Hepatocyte (in vitro differentiated cells): ENCODE data around the gene MRNIP. TPM values are rescaled to one million over a fixed set of nuclear protein-coding genes. Genes with fewer than 3 reads are reported as not detected.

ENCODE experiments used
- DNase-seq: peaks from one replicate; pipeline ENCODE4 v3.0.0-alpha.2; 2016; ENCODE audit warnings: low spot score
- H2AFZ ChIP-seq: fragments of 200-600 bp; sonication (generic); 2 replicates; pipeline ENCODE4 v1.6.0; 2016; ENCODE audit warnings: antibody characterized with exemption, mild to moderate bottlenecking
- H3K27ac ChIP-seq: fragments of 200-600 bp; sonication (generic); 2 replicates; pipeline ENCODE4 v1.5.1; 2016; ENCODE audit warnings: mild to moderate bottlenecking
- H3K27me3 ChIP-seq: fragments of 200-600 bp; sonication (generic); 2 replicates; pipeline ENCODE4 v1.6.1; 2016
- H3K36me3 ChIP-seq: fragments of 200-600 bp; sonication (generic); replicated peaks from 2 replicates; pipeline ENCODE4 v1.5.1; 2016; ENCODE audit warnings: low read depth; ENCODE audit not compliant: insufficient read depth
- H3K4me1 ChIP-seq: fragments of 200-600 bp; sonication (generic); 2 replicates; pipeline ENCODE4 v1.5.1; 2016; ENCODE audit warnings: mild to moderate bottlenecking, moderate library complexity; ENCODE audit not compliant: insufficient read depth
- H3K4me2 ChIP-seq: fragments of 200-600 bp; sonication (generic); 2 replicates; pipeline ENCODE4 v1.6.0; 2016
- H3K4me3 ChIP-seq: fragments of 200-600 bp; sonication (generic); 2 replicates; pipeline ENCODE4 v1.5.1; 2016; ENCODE audit warnings: mild to moderate bottlenecking
- H3K79me2 ChIP-seq: fragments of 200-600 bp; sonication (generic); 2 replicates; pipeline ENCODE4 v1.6.0; 2017; ENCODE audit warnings: mild to moderate bottlenecking
- H3K9me2 ChIP-seq: fragments of 200-600 bp; sonication (generic); replicated peaks from 2 replicates; pipeline ENCODE4 v1.6.0; 2017; ENCODE audit warnings: mild to moderate bottlenecking; ENCODE audit not compliant: insufficient read depth
- H3K9me3 ChIP-seq: fragments of 200-600 bp; sonication (generic); 2 replicates; pipeline ENCODE4 v1.5.1; 2016; ENCODE audit warnings: low read depth, mild to moderate bottlenecking
- H4K20me1 ChIP-seq: fragments of 200-600 bp; sonication (generic); 2 replicates; pipeline ENCODE4 v1.6.0; 2016; ENCODE audit warnings: mild to moderate bottlenecking; ENCODE audit not compliant: insufficient read depth, poor library complexity, severe bottlenecking
- EZH2 ChIP-seq: fragments of 200-600 bp; sonication (generic); IDR thresholded peaks from 2 replicates; pipeline ENCODE4 v1.6.1; 2016; ENCODE audit warnings: antibody characterized with exemption, mild to moderate bottlenecking, borderline replicate concordance
- EZH2phosphoT487 ChIP-seq: fragments of 200-600 bp; sonication (generic); IDR thresholded peaks from one replicate; pipeline ENCODE4 v1.6.1; 2018; ENCODE audit warnings: antibody characterized with exemption, mild to moderate bottlenecking, low read depth, moderate library complexity; ENCODE audit not compliant: unreplicated experiment, severe bottlenecking
- WGBS: methylation state at CpG from one replicate; pipeline ENCODE4 v1.1.6; 2016; ENCODE audit warnings: low lambda C conversion rate; ENCODE audit errors: missing lambda C conversion rate; 5-methylcytosine and 5-hydroxymethylcytosine counted together
- polyA plus RNA-seq: library from polyadenylated mRNA; unstranded; fragments of >200 nt; fragmentation: Nextera tagmentation; extraction: Ambion mirVana; gene quantifications from 2 replicates; pipeline ENCODE4 v1.2.1, GENCODE V29; 2016
- total RNA-seq: library from RNA; depleted of rRNA; stranded (reverse); fragments of >200 nt; gene quantifications from 2 replicates; pipeline ENCODE4 v1.2.3, GENCODE V29; 2014
- TF ChIP-seq, protein P1 (sequence below): fragments of 200-600 bp; sonication (generic); IDR thresholded peaks from 2 replicates; pipeline ENCODE4 v1.5.1; 2016; ENCODE audit warnings: antibody characterized with exemption, mild to moderate bottlenecking; ENCODE audit not compliant: poor library complexity

Gene MRNIP
- total and polyA plus RNA-seq, 2 experiments from 2014 or later: 21.2 to 28.5 TPM

DNA sequence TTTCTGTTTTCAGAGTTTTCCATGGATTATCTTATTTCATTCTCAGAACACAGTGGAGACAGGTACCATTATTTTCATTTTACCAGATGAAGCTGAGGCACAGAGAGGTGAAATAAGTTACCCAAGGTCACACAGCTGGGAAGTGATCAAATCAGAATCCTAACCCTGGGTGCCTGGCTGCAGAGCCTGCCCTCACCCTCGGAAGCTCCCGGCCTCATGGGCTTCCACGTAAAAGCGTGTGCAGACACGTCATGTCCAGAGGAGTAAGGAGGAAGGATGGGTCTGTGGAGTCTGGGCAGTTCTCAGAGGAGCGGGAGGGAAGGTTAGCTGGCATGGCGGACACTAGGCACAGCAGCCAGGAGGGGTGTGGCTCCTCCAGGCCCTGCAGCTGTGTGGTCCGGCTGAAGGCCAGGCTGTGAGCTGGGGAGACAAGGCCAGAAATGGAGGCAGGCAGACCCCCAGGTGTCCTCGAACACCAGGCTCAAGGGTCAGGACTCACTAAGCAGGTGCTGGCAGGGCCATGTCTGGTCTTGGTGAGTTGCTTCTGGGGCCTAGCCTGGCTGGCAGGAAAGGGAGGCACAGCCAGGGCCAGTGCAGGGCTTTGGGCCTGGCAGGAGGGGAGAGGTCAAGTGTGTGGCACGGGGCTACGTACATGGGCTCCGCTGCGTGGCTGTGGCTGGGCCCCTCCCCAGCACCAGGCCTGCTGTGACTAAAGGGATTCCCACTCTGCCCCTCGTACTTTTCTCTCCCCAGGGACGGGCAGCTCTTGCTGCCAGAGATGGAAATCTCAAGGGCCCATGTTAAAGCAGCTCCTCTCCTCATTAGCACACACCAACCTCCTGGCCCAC lies 43.5 kb upstream of the MRNIP start:
- no peak overlapping the region for H2AFZ ChIP-seq
- H4K20me1 ChIP-seq: no peaks in the 10 kb centered on the region
- no peaks in the 10 kb centered on the region for H3K36me3 ChIP-seq
- peaks cover 10% of the 10 kb centered on the region for H3K4me1 ChIP-seq
- 94% methylated on average over 15 of the region's 15 CpGs for WGBS
- no peak for TF ChIP-seq EZH2
- TF ChIP-seq, protein P1, sequence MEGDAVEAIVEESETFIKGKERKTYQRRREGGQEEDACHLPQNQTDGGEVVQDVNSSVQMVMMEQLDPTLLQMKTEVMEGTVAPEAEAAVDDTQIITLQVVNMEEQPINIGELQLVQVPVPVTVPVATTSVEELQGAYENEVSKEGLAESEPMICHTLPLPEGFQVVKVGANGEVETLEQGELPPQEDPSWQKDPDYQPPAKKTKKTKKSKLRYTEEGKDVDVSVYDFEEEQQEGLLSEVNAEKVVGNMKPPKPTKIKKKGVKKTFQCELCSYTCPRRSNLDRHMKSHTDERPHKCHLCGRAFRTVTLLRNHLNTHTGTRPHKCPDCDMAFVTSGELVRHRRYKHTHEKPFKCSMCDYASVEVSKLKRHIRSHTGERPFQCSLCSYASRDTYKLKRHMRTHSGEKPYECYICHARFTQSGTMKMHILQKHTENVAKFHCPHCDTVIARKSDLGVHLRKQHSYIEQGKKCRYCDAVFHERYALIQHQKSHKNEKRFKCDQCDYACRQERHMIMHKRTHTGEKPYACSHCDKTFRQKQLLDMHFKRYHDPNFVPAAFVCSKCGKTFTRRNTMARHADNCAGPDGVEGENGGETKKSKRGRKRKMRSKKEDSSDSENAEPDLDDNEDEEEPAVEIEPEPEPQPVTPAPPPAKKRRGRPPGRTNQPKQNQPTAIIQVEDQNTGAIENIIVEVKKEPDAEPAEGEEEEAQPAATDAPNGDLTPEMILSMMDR: no peak
- TF ChIP-seq EZH2phosphoT487: no peak
- no peak overlapping the region for H3K27ac ChIP-seq
- no peaks in the 10 kb centered on the region for H3K9me2 ChIP-seq
- no peaks in the 10 kb centered on the region for H3K9me3 ChIP-seq
- no peak overlapping the region for H3K4me2 ChIP-seq
- H3K79me2 ChIP-seq: peaks cover 26% of the 10 kb centered on the region
- no peak overlapping the region for H3K4me3 ChIP-seq
- DNase-seq: no peak
- H3K27me3 ChIP-seq: no peaks in the 10 kb centered on the region

DNA sequence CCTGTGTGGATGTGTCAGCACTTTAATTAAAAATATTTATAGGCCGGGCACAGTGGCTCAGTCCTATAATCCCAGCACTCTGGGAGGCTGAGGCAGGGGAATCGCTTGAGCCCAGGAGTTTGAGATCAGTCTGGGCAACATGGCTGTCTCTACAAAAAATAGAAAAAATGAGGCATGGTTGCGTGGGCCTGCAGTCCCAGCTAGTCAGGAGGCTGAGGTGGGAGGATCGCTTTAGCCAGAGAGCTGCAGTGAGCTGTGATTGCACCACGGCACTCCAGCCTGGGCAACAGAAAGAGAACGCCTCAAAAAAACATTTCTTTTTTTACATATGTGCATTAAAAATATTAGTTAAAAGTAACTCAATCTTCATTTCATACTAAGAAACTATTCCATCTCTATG lies 42.8 kb upstream of the MRNIP start:
- 90% methylated on average over 6 of the region's 6 CpGs for WGBS
- Histone ChIP-seq H2AFZ (no peak overlapping the region), H3K79me2 (peaks cover 20% of the 10 kb centered on the region), H3K9me2 (no peaks in the 10 kb centered on the region), H3K27me3 (no peaks in the 10 kb centered on the region), H3K9me3 (no peaks in the 10 kb centered on the region), H3K4me1 (peaks cover 4% of the 10 kb centered on the region), H4K20me1 (no peaks in the 10 kb centered on the region), H3K4me2 (no peak overlapping the region), H3K27ac (no peak overlapping the region), H3K4me3 (no peak overlapping the region), H3K36me3 (no peaks in the 10 kb centered on the region)
- no peak for DNase-seq
- no peak for TF ChIP-seq EZH2
- no peak for TF ChIP-seq EZH2phosphoT487
- TF ChIP-seq, protein P1: no peak

DNA sequence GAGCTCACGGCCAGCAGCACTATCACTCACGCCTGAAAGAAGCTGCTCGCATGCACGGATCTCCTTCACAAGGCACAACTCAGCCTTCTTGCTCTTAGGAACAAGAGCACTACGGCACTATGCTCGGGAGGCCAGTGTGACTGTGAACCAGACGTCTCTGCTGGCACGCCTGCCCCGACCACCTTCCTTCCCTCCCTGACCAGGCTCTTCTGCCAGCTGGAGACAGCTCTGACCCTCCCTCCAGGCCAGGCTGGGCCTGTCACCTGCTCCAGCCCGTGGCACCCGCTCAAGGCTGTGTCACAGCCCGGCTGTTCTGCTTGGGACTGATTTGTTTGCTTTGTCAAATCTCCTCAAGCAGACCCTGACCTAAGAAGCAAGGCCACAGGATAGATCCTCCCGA lies 42.1 kb upstream of the MRNIP start:
- Histone ChIP-seq H3K27ac (no peak overlapping the region), H3K9me3 (no peaks in the 10 kb centered on the region), H4K20me1 (no peaks in the 10 kb centered on the region), H3K4me2 (no peak overlapping the region), H3K79me2 (peaks cover 12% of the 10 kb centered on the region), H2AFZ (no peak overlapping the region), H3K9me2 (no peaks in the 10 kb centered on the region), H3K36me3 (no peaks in the 10 kb centered on the region), H3K27me3 (no peaks in the 10 kb centered on the region), H3K4me1 (no peaks in the 10 kb centered on the region), H3K4me3 (no peak overlapping the region)
- TF ChIP-seq EZH2phosphoT487: no peak
- TF ChIP-seq, protein P1: no peak
- TF ChIP-seq EZH2: no peak
- DNase-seq: no peak
- 90% methylated on average over 12 of the region's 13 CpGs for WGBS
